NCI-H1694 treated with DMSO at 0.1 percent for 48 hours (cell line): ENCODE results near the gene SLC2A10.

Experiments
- DNase-seq: peaks from one replicate; lab custom pipeline; 2025; lab: John Stamatoyannopoulos, UW

The SLC2A10 gene

GRCh38 chr20:46703435-46703834, 6.0 kb upstream of the SLC2A10 start:
- DNase-seq = no peak

GRCh38 chr20:46704714-46705377, 4.6 kb upstream of the SLC2A10 start:
- no peak for DNase-seq

GRCh38 chr20:46705378-46705729, 4.1 kb upstream of the SLC2A10 start:
- no peak for DNase-seq

GRCh38 chr20:46706242-46706641, 3.2 kb upstream of the SLC2A10 start:
- DNase-seq = no peak

GRCh38 chr20:46708172-46708860, 1.1 kb upstream of the SLC2A10 start:
- no peak for DNase-seq

GRCh38 chr20:46709055-46709458, 392 bp upstream of the SLC2A10 start:
- no peak for DNase-seq

GRCh38 chr20:46710153-46710913, 884 bp downstream of the SLC2A10 start:
- no peak for DNase-seq

GRCh38 chr20:46712056-46712636, 2.7 kb downstream of the SLC2A10 start:
- no peak for DNase-seq

- no peak for DNase-seq
Measured at GRCh38 chr20:46713957-46714834, 4.7 kb downstream of the SLC2A10 start.

GRCh38 chr20:46715292-46715756, 5.9 kb downstream of the SLC2A10 start:
- no peak for DNase-seq

GRCh38 chr20:46717818-46718541, 8.5 kb downstream of the SLC2A10 start:
- DNase-seq = no peak

GRCh38 chr20:46720019-46720418, 10.6 kb downstream of the SLC2A10 start:
- DNase-seq = no peak

GRCh38 chr20:46720776-46721425, 11.5 kb downstream of the SLC2A10 start:
- DNase-seq = no peak

- no peak for DNase-seq
Measured at GRCh38 chr20:46721476-46721875, 12.0 kb downstream of the SLC2A10 start.

GRCh38 chr20:46722450-46722849, 13.0 kb downstream of the SLC2A10 start:
- DNase-seq = no peak

GRCh38 chr20:46723039-46723438, 13.6 kb downstream of the SLC2A10 start:
- no peak for DNase-seq

- no peak for DNase-seq
Measured at GRCh38 chr20:46724343-46724959, 15.0 kb downstream of the SLC2A10 start.

- DNase-seq = no peak
Measured at GRCh38 chr20:46725186-46726165, 16.0 kb downstream of the SLC2A10 start.

GRCh38 chr20:46731770-46732169, 22.3 kb downstream of the SLC2A10 start:
- DNase-seq = no peak
